ENCODE results near the gene LDHB.

DNA sequence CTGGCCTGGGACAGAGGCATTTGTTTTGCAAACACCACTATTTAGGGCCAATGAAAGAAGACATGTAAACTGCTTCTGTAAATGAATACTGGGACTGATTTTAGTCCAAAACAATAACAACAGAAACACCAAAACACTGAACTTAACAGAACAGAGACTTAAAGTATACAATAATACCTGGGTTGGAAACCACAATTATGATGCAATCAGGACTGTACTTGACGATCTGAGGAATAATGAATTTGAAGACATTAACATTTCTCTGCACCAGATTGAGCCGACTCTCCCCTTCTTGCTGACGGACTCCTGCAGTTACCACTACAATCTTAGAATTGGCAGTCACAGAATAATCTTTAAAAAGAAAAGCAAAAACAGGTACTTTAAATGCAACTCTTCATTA lies 13.9 kb downstream of the LDHB start:
- TF ChIP-seq, protein P1, sequence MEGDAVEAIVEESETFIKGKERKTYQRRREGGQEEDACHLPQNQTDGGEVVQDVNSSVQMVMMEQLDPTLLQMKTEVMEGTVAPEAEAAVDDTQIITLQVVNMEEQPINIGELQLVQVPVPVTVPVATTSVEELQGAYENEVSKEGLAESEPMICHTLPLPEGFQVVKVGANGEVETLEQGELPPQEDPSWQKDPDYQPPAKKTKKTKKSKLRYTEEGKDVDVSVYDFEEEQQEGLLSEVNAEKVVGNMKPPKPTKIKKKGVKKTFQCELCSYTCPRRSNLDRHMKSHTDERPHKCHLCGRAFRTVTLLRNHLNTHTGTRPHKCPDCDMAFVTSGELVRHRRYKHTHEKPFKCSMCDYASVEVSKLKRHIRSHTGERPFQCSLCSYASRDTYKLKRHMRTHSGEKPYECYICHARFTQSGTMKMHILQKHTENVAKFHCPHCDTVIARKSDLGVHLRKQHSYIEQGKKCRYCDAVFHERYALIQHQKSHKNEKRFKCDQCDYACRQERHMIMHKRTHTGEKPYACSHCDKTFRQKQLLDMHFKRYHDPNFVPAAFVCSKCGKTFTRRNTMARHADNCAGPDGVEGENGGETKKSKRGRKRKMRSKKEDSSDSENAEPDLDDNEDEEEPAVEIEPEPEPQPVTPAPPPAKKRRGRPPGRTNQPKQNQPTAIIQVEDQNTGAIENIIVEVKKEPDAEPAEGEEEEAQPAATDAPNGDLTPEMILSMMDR (IDR thresholded peaks at IDR 0.05): no peak
- no peak for TF ChIP-seq ZFX (IDR thresholded peaks at IDR 0.05; ENCODE audit: borderline replicate concordance)

All from 22Rv1 (cell line).